Mucosa of descending colon (tissue), 3 donors: ENCODE data around the gene PLA1A. TPM values are rescaled to one million over a fixed set of nuclear protein-coding genes. Genes with fewer than 3 reads are reported as not detected.

ENCODE experiments used
- ATAC-seq: fragments of 200-7000 bp; cut with Tn5 transposase; one replicate; pipeline ENCODE4 v1.9.1; 2020; ENCODE audit warnings: mild to moderate bottlenecking, moderate library complexity
- DNase-seq, 3 donors: peaks; one replicate each; pipeline ENCODE4 v3.0.0-alpha.2; 2020
- H3K36me3 ChIP-seq: fragments of 200-600 bp; one replicate; pipeline ENCODE4 v1.8.0; 2021; ENCODE audit warnings: low read depth, mild to moderate bottlenecking
- H3K4me1 ChIP-seq: fragments of 200-600 bp; one replicate; pipeline ENCODE4 v1.8.0; 2021; ENCODE audit warnings: low read depth, mild to moderate bottlenecking
- H3K4me3 ChIP-seq: fragments of 200-600 bp; one replicate; pipeline ENCODE4 v1.8.0; 2021; ENCODE audit warnings: mild to moderate bottlenecking
- H3K9me3 ChIP-seq: fragments of 200-600 bp; one replicate; pipeline ENCODE4 v1.8.0; 2021; ENCODE audit warnings: mild to moderate bottlenecking
- intact Hi-C, 2 donors: fragments of 100-400 bp; cut with DNase I in 1 of 2; cut with micrococcal nuclease in 1 of 2; formaldehyde crosslinking; loops; one replicate each; pipeline versions ENCODE4 v1.11.0 to v1.11.1; 2022; cut with DNase I, micrococcal nuclease
- total RNA-seq, 3 donors: library from RNA; stranded (reverse); fragmentation: NEBNext Ultra II Directional in 2 of 3; extraction: Animal tissue kit (Norgen Biotek cat#: 25700) in 2 of 3; gene quantifications; one replicate each; pipeline versions ENCODE4 v1.2.1 to v1.2.4, GENCODE V29; 2021 to 2023
- TF ChIP-seq, protein P1 (sequence below): fragments of 200-600 bp; IDR thresholded peaks from one replicate; pipeline ENCODE4 v1.8.0; 2022; ENCODE audit warnings: antibody characterized with exemption, mild to moderate bottlenecking
- donor health status: DM: no; HTN: no; CAD: no; lungs with moderate emphysema.
- donor health status: DM: no; HTN: no; CAD: no.
- donor health status: DM: no; HTN: yes; CAD: no.

Gene PLA1A
- total RNA-seq, 3 donors from 2014 or later = 0.58 to 2.1 (median 1.5) TPM

DNA sequence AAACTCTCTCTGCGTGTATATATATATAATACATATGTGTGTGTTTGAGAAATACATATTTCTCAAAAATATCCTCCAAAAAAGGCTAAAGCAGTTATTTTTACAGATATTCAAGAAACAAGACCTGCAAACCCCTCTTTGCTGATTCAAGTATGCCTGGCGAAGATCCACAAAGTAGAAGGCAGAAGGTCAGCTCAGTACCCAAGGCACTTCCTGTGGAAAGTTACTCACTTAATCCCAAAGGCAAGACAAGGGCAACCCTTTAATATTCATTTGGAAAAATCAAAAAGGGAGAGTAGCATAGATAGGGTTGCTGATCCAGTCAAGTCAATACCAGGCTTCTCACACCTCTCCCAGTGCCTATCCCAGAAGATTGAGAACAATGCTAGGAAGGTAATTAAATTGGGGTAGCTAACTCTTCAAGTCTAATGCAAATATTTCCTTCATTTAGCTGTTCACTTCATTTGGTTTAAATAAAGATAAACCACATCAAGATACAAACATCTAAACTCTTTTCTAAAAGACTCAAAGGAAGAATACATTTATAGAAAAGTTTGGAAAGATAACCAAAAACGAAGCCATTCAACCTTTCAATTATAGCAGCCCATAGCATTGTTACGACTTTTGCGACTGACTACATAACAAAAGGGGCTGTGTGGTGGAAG, 72.4 kb downstream of the PLA1A start:
- TF ChIP-seq, protein P1, sequence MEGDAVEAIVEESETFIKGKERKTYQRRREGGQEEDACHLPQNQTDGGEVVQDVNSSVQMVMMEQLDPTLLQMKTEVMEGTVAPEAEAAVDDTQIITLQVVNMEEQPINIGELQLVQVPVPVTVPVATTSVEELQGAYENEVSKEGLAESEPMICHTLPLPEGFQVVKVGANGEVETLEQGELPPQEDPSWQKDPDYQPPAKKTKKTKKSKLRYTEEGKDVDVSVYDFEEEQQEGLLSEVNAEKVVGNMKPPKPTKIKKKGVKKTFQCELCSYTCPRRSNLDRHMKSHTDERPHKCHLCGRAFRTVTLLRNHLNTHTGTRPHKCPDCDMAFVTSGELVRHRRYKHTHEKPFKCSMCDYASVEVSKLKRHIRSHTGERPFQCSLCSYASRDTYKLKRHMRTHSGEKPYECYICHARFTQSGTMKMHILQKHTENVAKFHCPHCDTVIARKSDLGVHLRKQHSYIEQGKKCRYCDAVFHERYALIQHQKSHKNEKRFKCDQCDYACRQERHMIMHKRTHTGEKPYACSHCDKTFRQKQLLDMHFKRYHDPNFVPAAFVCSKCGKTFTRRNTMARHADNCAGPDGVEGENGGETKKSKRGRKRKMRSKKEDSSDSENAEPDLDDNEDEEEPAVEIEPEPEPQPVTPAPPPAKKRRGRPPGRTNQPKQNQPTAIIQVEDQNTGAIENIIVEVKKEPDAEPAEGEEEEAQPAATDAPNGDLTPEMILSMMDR = no peak
- DNase-seq (no peak), ATAC-seq (no peak)
- no peaks in the 10 kb centered on the region for H3K9me3 ChIP-seq
- no peaks in the 10 kb centered on the region for H3K4me1 ChIP-seq
- no peaks in the 10 kb centered on the region for H3K36me3 ChIP-seq
- intact Hi-C loops = no loop called here
- H3K4me3 ChIP-seq = no peak overlapping the region

DNA sequence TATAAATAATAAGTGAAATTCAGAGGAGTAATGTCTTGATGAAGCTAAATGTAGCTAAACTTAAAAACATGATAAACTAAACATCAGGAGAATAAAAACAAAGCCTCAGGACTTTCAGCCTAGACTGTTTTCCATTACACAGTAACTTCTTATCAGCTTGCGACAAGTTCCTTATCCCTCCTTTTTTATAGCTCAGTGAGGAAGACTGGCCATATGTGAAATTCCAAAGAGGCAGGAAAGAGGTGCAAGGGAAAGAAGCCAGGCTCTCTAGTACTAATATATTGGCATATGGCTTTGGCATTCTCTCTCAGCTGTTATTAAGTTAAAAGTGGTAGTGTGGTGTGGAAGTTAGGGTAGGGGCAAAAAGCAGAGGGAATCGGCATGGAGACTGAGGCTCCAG, 75.1 kb downstream of the PLA1A start:
- Histone ChIP-seq H3K9me3 (no peaks in the 10 kb centered on the region), H3K36me3 (no peaks in the 10 kb centered on the region), H3K4me1 (peaks cover 13% of the 10 kb centered on the region), H3K4me3 (no peak overlapping the region)
- ATAC-seq (no peak), DNase-seq (no peak)
- intact Hi-C loops = no loop called here
- TF ChIP-seq, protein P1 = no peak

DNA sequence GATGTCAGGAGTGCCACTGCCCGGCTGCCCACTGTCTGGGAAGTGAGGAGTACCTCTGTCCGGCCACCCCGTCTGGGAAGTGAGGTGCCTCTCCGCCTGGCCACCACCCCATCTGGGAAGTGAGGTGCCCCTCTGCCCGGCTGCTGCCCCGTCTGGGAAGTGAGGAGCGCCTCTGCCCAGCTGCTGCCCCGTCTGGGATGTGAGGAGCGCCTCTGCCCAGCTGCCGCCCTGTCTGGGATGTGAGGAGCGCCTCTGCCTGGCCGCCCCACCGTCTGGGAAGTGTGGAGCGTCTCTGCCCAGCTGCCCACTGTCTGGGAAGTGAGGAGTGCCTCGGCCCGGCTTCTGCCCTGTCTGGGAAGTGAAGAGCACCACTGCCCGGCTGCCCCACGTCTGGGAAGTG, 76.2 kb downstream of the PLA1A start:
- DNase-seq (peak in 1 of 3 donors; percentile 52), ATAC-seq (no peak)
- Histone ChIP-seq H3K36me3 (no peaks in the 10 kb centered on the region), H3K4me3 (no peak overlapping the region), H3K9me3 (no peaks in the 10 kb centered on the region), H3K4me1 (peaks cover 13% of the 10 kb centered on the region)
- TF ChIP-seq, protein P1 = no peak
- intact Hi-C loops = no loop called here

DNA sequence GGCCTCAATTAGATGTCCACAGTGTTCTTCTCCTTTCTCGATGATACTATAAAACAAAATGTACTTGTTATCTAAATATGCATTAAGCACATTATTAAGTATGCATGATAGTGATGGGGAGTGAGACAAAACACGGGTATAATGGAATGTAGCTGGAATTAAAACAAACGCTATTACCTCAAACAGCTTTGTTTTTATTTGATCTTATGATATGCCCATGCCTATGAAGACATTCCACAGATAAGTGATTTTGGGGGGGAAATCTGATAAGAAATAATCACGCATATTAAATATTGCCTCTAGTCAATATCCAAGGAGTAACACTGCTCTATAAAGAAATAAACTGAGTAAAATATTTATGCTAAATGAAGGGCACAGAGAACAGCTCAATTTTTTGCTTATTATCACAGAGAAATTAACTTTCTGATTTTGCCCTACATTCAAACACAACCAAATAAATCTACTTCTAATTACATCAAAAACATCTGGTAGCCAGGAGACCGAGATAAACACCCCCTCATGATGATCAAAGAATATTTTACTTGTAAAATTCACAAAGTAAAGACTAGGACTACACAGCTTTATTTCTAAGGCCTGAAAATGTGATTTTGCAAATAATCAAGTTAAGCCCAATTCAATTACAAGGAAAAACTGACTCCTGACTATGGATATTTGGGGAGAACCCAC, 77.6 kb downstream of the PLA1A start:
- no peaks in the 10 kb centered on the region for H3K9me3 ChIP-seq
- intact Hi-C loops = no loop called here
- H3K4me1 ChIP-seq = peaks cover 13% of the 10 kb centered on the region
- H3K36me3 ChIP-seq = no peaks in the 10 kb centered on the region
- TF ChIP-seq, protein P1 = no peak
- no peak overlapping the region for H3K4me3 ChIP-seq
- no peak for DNase-seq
- ATAC-seq = no peak

DNA sequence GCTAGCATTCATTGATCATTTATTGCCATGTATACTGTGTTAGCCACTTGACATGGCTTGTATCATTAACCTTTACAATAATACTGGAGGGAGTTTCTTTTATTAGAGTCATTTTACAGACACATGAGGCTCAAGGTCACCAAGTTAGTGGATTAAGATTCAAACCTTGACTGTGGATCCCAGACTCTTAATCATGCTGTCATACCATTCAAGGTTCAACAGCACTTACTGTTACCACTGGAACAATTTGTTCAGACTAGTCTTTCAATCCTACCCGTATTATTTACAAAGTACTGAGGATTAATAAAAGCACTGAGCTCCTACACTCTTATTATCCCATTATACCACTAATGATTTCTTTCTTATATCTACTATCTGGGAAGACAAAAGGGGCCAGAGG, 78.3 kb downstream of the PLA1A start:
- Histone ChIP-seq H3K36me3 (no peaks in the 10 kb centered on the region), H3K9me3 (no peaks in the 10 kb centered on the region), H3K4me1 (peaks cover 13% of the 10 kb centered on the region), H3K4me3 (no peak overlapping the region)
- TF ChIP-seq, protein P1 = no peak
- DNase-seq (no peak), ATAC-seq (no peak)
- intact Hi-C loops = no loop called here
